Measurements from ENCODE around the gene LCN12.

LCN12 gene

GRCh38 chr9:136961279-136962065 lies 9.4 kb downstream of the LCN12 start:
- 86 to 88% methylated on average over 13 to 19 of the region's 23 CpGs for WGBS, 2 experiments (ENCODE audit: insufficient coverage in 2 of 2)
- Histone ChIP-seq H3K4me3 (ENCODE audit: extremely low read depth, insufficient read depth, low read length, poor library complexity, severe bottlenecking) (no peak overlapping the region), H3K4me1 (ENCODE audit: control insufficient read depth, insufficient read depth, low read length, poor library complexity, severe bottlenecking) (peaks cover 3% of the 10 kb centered on the region), H3K27ac (ENCODE audit: low read depth, low read length, severe bottlenecking) (no peak overlapping the region), H3K9me3 (ENCODE audit: control insufficient read depth, low read length) (peaks cover 2% of the 10 kb centered on the region), H3K36me3 (ENCODE audit: control insufficient read depth, insufficient read depth, low read length) (no peaks in the 10 kb centered on the region)

- Histone ChIP-seq H3K4me3 (ENCODE audit: extremely low read depth, insufficient read depth, low read length, poor library complexity, severe bottlenecking) (no peak overlapping the region), H3K9me3 (ENCODE audit: control insufficient read depth, low read length) (no peaks in the 10 kb centered on the region), H3K27ac (ENCODE audit: low read depth, low read length, severe bottlenecking) (no peak overlapping the region), H3K36me3 (ENCODE audit: control insufficient read depth, insufficient read depth, low read length) (no peaks in the 10 kb centered on the region), H3K4me1 (ENCODE audit: control insufficient read depth, insufficient read depth, low read length, poor library complexity, severe bottlenecking) (peaks cover 3% of the 10 kb centered on the region)
- whole genome bisulfite sequencing, 2 experiments (ENCODE audit: insufficient coverage in 2 of 2) = 94 to 98% methylated on average over 7 to 9 of the region's 9 CpGs
These were observed 10.1 kb downstream of the LCN12 start for GRCh38 chr9:136962163-136962562.

- whole genome bisulfite sequencing, 2 experiments (ENCODE audit: insufficient coverage in 2 of 2) = 97 to 100% methylated on average over 4 to 6 of the region's 11 CpGs
- no peaks in the 10 kb centered on the region for H3K36me3 ChIP-seq (ENCODE audit: control insufficient read depth, insufficient read depth, low read length)
- H3K4me1 ChIP-seq (ENCODE audit: control insufficient read depth, insufficient read depth, low read length, poor library complexity, severe bottlenecking) = peaks cover 3% of the 10 kb centered on the region
- no peaks in the 10 kb centered on the region for H3K9me3 ChIP-seq (ENCODE audit: control insufficient read depth, low read length)
- no peak overlapping the region for H3K4me3 ChIP-seq (ENCODE audit: extremely low read depth, insufficient read depth, low read length, poor library complexity, severe bottlenecking)
- no peak overlapping the region for H3K27ac ChIP-seq (ENCODE audit: low read depth, low read length, severe bottlenecking)
These were observed 10.7 kb downstream of the LCN12 start for GRCh38 chr9:136962701-136963248.

GRCh38 chr9:136963341-136963740 lies 11.3 kb downstream of the LCN12 start:
- Histone ChIP-seq H3K27ac (ENCODE audit: low read depth, low read length, severe bottlenecking) (no peak overlapping the region), H3K4me3 (ENCODE audit: extremely low read depth, insufficient read depth, low read length, poor library complexity, severe bottlenecking) (no peak overlapping the region), H3K9me3 (ENCODE audit: control insufficient read depth, low read length) (no peaks in the 10 kb centered on the region), H3K36me3 (ENCODE audit: control insufficient read depth, insufficient read depth, low read length) (no peaks in the 10 kb centered on the region), H3K4me1 (ENCODE audit: control insufficient read depth, insufficient read depth, low read length, poor library complexity, severe bottlenecking) (peaks cover 3% of the 10 kb centered on the region)
- WGBS, 2 experiments (ENCODE audit: insufficient coverage in 2 of 2) = 91 to 94% methylated on average over 15 of the region's 15 CpGs

GRCh38 chr9:136963751-136964150 lies 11.7 kb downstream of the LCN12 start:
- Histone ChIP-seq H3K36me3 (ENCODE audit: control insufficient read depth, insufficient read depth, low read length) (no peaks in the 10 kb centered on the region), H3K4me1 (ENCODE audit: control insufficient read depth, insufficient read depth, low read length, poor library complexity, severe bottlenecking) (peaks cover 3% of the 10 kb centered on the region), H3K27ac (ENCODE audit: low read depth, low read length, severe bottlenecking) (no peak overlapping the region), H3K4me3 (ENCODE audit: extremely low read depth, insufficient read depth, low read length, poor library complexity, severe bottlenecking) (no peak overlapping the region), H3K9me3 (ENCODE audit: control insufficient read depth, low read length) (no peaks in the 10 kb centered on the region)
- 72 to 90% methylated on average over 3 to 8 of the region's 12 CpGs for WGBS, 2 experiments (ENCODE audit: insufficient coverage in 2 of 2)

GRCh38 chr9:136964171-136964689 lies 12.2 kb downstream of the LCN12 start:
- 83 to 86% methylated on average over 17 to 22 of the region's 22 CpGs for WGBS, 2 experiments (ENCODE audit: insufficient coverage in 2 of 2)
- H3K27ac ChIP-seq (ENCODE audit: low read depth, low read length, severe bottlenecking) = no peak overlapping the region
- peaks cover 3% of the 10 kb centered on the region for H3K4me1 ChIP-seq (ENCODE audit: control insufficient read depth, insufficient read depth, low read length, poor library complexity, severe bottlenecking)
- H3K36me3 ChIP-seq (ENCODE audit: control insufficient read depth, insufficient read depth, low read length) = no peaks in the 10 kb centered on the region
- H3K9me3 ChIP-seq (ENCODE audit: control insufficient read depth, low read length) = no peaks in the 10 kb centered on the region
- H3K4me3 ChIP-seq (ENCODE audit: extremely low read depth, insufficient read depth, low read length, poor library complexity, severe bottlenecking) = no peak overlapping the region

GRCh38 chr9:136964833-136965422 lies 12.9 kb downstream of the LCN12 start:
- Histone ChIP-seq H3K27ac (ENCODE audit: low read depth, low read length, severe bottlenecking) (no peak overlapping the region), H3K36me3 (ENCODE audit: control insufficient read depth, insufficient read depth, low read length) (no peaks in the 10 kb centered on the region), H3K4me3 (ENCODE audit: extremely low read depth, insufficient read depth, low read length, poor library complexity, severe bottlenecking) (no peak overlapping the region), H3K9me3 (ENCODE audit: control insufficient read depth, low read length) (no peaks in the 10 kb centered on the region), H3K4me1 (ENCODE audit: control insufficient read depth, insufficient read depth, low read length, poor library complexity, severe bottlenecking) (peaks cover 3% of the 10 kb centered on the region)
- WGBS, 2 experiments (ENCODE audit: insufficient coverage in 2 of 2) = 91 to 93% methylated on average over 18 to 24 of the region's 26 CpGs

- WGBS, 2 experiments (ENCODE audit: insufficient coverage in 2 of 2) = 63 to 66% methylated on average over 20 to 21 of the region's 23 CpGs
- Histone ChIP-seq H3K36me3 (ENCODE audit: control insufficient read depth, insufficient read depth, low read length) (no peaks in the 10 kb centered on the region), H3K27ac (ENCODE audit: low read depth, low read length, severe bottlenecking) (no peak overlapping the region), H3K4me3 (ENCODE audit: extremely low read depth, insufficient read depth, low read length, poor library complexity, severe bottlenecking) (no peak overlapping the region), H3K4me1 (ENCODE audit: control insufficient read depth, insufficient read depth, low read length, poor library complexity, severe bottlenecking) (peaks cover 2% of the 10 kb centered on the region), H3K9me3 (ENCODE audit: control insufficient read depth, low read length) (no peaks in the 10 kb centered on the region)
These were observed 13.9 kb downstream of the LCN12 start for GRCh38 chr9:136965771-136966484.

GRCh38 chr9:136968333-136969127 lies 16.5 kb downstream of the LCN12 start:
- Histone ChIP-seq H3K27ac (ENCODE audit: low read depth, low read length, severe bottlenecking) (no peak overlapping the region), H3K36me3 (ENCODE audit: control insufficient read depth, insufficient read depth, low read length) (no peaks in the 10 kb centered on the region), H3K4me1 (ENCODE audit: control insufficient read depth, insufficient read depth, low read length, poor library complexity, severe bottlenecking) (no peaks in the 10 kb centered on the region), H3K9me3 (ENCODE audit: control insufficient read depth, low read length) (no peaks in the 10 kb centered on the region), H3K4me3 (ENCODE audit: extremely low read depth, insufficient read depth, low read length, poor library complexity, severe bottlenecking) (no peak overlapping the region)
- WGBS, 2 experiments (ENCODE audit: insufficient coverage in 2 of 2) = 90 to 95% methylated on average over 15 of the region's 17 CpGs

GRCh38 chr9:136969150-136969549 lies 17.1 kb downstream of the LCN12 start:
- Histone ChIP-seq H3K4me3 (ENCODE audit: extremely low read depth, insufficient read depth, low read length, poor library complexity, severe bottlenecking) (no peak overlapping the region), H3K36me3 (ENCODE audit: control insufficient read depth, insufficient read depth, low read length) (no peaks in the 10 kb centered on the region), H3K9me3 (ENCODE audit: control insufficient read depth, low read length) (no peaks in the 10 kb centered on the region), H3K4me1 (ENCODE audit: control insufficient read depth, insufficient read depth, low read length, poor library complexity, severe bottlenecking) (no peaks in the 10 kb centered on the region), H3K27ac (ENCODE audit: low read depth, low read length, severe bottlenecking) (no peak overlapping the region)
- 87 to 95% methylated on average over 16 to 17 of the region's 17 CpGs for WGBS, 2 experiments (ENCODE audit: insufficient coverage in 2 of 2)
